Retinal pigment epithelial cell (primary cell): Measurements from ENCODE around the gene GH1.

Experiments used
- DNase-seq: peaks from one replicate; pipeline ENCODE4 v3.0.0-alpha.2; 2010; ENCODE audit warnings: low read depth
- H3K4me3 ChIP-seq: 2 replicates; pipeline ENCODE4 v1.5.1; 2011; ENCODE audit warnings: mild to moderate bottlenecking, low read length, control low read depth, moderate library complexity
- TF ChIP-seq, protein P1 (sequence below): conservative IDR thresholded peaks from 2 replicates; pipeline ENCODE4 v1.5.1; 2011; ENCODE audit warnings: low read depth, low read length, control low read depth, inconsistent platforms

Gene GH1

GRCh38 chr17:63943745-63944144, 25.1 kb upstream of the GH1 start:
- DNase-seq, result no peak
- TF ChIP-seq, protein P1, sequence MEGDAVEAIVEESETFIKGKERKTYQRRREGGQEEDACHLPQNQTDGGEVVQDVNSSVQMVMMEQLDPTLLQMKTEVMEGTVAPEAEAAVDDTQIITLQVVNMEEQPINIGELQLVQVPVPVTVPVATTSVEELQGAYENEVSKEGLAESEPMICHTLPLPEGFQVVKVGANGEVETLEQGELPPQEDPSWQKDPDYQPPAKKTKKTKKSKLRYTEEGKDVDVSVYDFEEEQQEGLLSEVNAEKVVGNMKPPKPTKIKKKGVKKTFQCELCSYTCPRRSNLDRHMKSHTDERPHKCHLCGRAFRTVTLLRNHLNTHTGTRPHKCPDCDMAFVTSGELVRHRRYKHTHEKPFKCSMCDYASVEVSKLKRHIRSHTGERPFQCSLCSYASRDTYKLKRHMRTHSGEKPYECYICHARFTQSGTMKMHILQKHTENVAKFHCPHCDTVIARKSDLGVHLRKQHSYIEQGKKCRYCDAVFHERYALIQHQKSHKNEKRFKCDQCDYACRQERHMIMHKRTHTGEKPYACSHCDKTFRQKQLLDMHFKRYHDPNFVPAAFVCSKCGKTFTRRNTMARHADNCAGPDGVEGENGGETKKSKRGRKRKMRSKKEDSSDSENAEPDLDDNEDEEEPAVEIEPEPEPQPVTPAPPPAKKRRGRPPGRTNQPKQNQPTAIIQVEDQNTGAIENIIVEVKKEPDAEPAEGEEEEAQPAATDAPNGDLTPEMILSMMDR, result peak; percentile 27
- no peak overlapping the region for H3K4me3 ChIP-seq

DNA sequence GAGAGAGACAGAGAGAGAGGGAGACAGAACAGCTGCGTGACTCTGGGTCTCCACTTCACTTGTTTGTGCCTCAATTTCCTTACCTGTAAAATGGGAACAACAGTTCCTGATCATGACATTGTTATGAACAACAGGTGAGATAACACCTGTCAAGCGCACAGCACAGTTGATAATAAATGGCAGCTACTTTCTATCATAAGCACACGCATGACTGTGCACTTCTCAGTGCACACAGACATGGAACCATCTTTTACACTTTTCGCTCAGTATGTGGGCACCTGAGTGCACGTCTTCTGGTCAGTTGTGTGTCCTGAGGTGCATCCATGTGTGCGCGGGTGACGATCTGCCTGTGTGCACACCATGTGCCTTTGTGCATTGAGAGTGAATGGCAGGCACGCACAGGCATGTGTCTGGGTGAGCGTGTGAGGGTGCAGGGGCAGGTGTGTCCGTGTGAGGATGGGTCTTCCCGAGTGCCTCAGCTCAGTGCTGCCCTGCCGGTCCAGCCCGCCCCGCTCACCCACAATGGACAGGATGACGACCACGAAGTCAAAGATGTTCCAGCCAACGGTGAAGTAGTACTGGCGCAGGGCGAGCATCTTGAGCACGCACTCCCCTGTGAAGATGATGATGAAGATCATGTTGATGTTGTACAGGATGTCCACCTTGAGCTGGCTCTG, 23.8 kb upstream of the GH1 start:
- no peak for DNase-seq
- no peak overlapping the region for H3K4me3 ChIP-seq
- TF ChIP-seq, protein P1, result no peak

- H3K4me3 ChIP-seq, result no peak overlapping the region
- no peak for DNase-seq
- TF ChIP-seq, protein P1, result no peak
Measured at GRCh38 chr17:63941751-63942150, 23.1 kb upstream of the GH1 start.

GRCh38 chr17:63941162-63941561, 22.5 kb upstream of the GH1 start:
- TF ChIP-seq, protein P1, result no peak
- no peak for DNase-seq
- H3K4me3 ChIP-seq, result no peak overlapping the region

DNA sequence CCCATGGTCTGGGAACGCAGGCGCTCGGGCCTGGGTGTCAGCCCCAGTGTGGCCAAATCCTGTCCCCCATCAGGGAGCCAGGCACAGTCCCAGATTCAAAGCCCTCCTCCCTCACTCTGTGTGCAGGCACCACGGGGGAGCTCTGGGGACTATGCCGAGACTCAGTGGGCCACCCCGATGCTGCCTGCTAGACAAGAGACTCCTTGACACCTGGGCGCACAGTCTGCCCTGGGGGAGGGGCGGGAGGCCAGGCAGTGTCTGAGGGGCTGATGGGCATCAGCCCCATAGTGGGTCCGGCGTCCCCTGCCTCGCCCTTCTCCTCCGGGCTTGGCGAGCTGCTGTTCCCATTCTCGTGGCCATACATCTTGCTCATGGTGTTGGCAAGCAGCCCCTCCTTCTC, 21.9 kb upstream of the GH1 start:
- DNase-seq, result no peak
- TF ChIP-seq, protein P1, result no peak
- no peak overlapping the region for H3K4me3 ChIP-seq

- no peak for DNase-seq
- no peak overlapping the region for H3K4me3 ChIP-seq
- TF ChIP-seq, protein P1, result no peak
Measured at GRCh38 chr17:63939884-63940283, 21.2 kb upstream of the GH1 start.

- no peak overlapping the region for H3K4me3 ChIP-seq
- TF ChIP-seq, protein P1, result no peak
- DNase-seq, result no peak
Measured at GRCh38 chr17:63939401-63939800, 20.8 kb upstream of the GH1 start.
